SK-N-SH (cell line): ENCODE results near the gene PSMA1. TPM values are rescaled to one million over a fixed set of nuclear protein-coding genes. Genes with fewer than 3 reads are reported as not detected.

Experiments used
- CTCF ChIA-PET: fragments of 300-600, 350-600 bp; formaldehyde crosslinking; extraction: SDS; loops from one replicate; lab custom pipeline; 2021; lab: Yijun Ruan, JAX
- POLR2A ChIA-PET: fragments of 350-600 bp; sonication (Branson Sonifier 250); formaldehyde crosslinking; extraction: SDS; loops from one replicate; lab custom pipeline; 2020; ENCODE audit warnings: antibody characterized with exemption, inconsistent platforms; lab: Yijun Ruan, JAX
- DNase-seq: peaks from one replicate; pipeline ENCODE4 v3.0.0; 2012
- H2AFZ ChIP-seq: fragments of 200-600 bp; sonication (generic); 2 replicates; pipeline ENCODE4 v1.8.1; 2016; ENCODE audit warnings: antibody characterized with exemption, mild to moderate bottlenecking, low read depth
- H3F3A ChIP-seq: fragments of 200-600 bp; sonication (generic); replicated peaks from 2 replicates; pipeline ENCODE3; 2016; ENCODE audit warnings: antibody characterized with exemption, mild to moderate bottlenecking; ENCODE audit not compliant: insufficient read depth
- H3K27ac ChIP-seq, 2 experiments: fragments of 200-500 bp in 1 of 2; fragments of 200-600 bp in 1 of 2; sonication (Bioruptor generic) in 1 of 2; sonication (generic), shearing (Covaris generic) in 1 of 2; 2 replicates each; pipeline versions ENCODE4 v1.5.1 to v1.6.1; 2014 to 2016; ENCODE audit warnings: low read depth in 2 of 2, inconsistent platforms in 1 of 2, low read length in 1 of 2, mild to moderate bottlenecking in 1 of 2, mixed read lengths in 1 of 2
- H3K27me3 ChIP-seq: fragments of 200-600 bp; sonication (generic), shearing (Covaris generic); 2 replicates; pipeline ENCODE4 v1.6.1; 2016; ENCODE audit warnings: mixed run types; ENCODE audit not compliant: insufficient read depth
- H3K36me3 ChIP-seq, 2 experiments: fragments of 200-500 bp in 1 of 2; fragments of 200-600 bp in 1 of 2; sonication (Bioruptor generic) in 1 of 2; sonication (generic) in 1 of 2; replicated peaks in 1 of 2; 2 replicates each; pipeline versions ENCODE3 to v1.5.1; 2014 to 2016; ENCODE audit warnings: low read length in 1 of 2, mild to moderate bottlenecking in 1 of 2; ENCODE audit not compliant: insufficient read depth in 2 of 2, control insufficient read depth in 1 of 2
- H3K4me1 ChIP-seq, 2 experiments: fragments of 200-500 bp in 1 of 2; fragments of 200-600 bp in 1 of 2; sonication (Bioruptor generic) in 1 of 2; sonication (generic), shearing (Covaris generic) in 1 of 2; 2 replicates each; pipeline versions ENCODE4 v1.5.1 to v1.6.1; 2014 to 2016; ENCODE audit warnings: low read depth in 1 of 2, low read length in 1 of 2, mixed run types in 1 of 2; ENCODE audit not compliant: insufficient read depth in 2 of 2, control insufficient read depth in 1 of 2
- H3K4me2 ChIP-seq: fragments of 200-600 bp; sonication (generic), shearing (Covaris generic); 2 replicates; pipeline ENCODE4 v1.6.1; 2017; ENCODE audit warnings: mixed run types
- H3K4me3 ChIP-seq, 2 experiments: fragments of 200-500 bp in 1 of 2; fragments of 200-600 bp in 1 of 2; sonication (Bioruptor generic) in 1 of 2; sonication (generic), shearing (Covaris generic) in 1 of 2; 2 replicates each; pipeline versions ENCODE4 v1.5.1 to v1.8.1; 2014 to 2016; ENCODE audit warnings: low read depth in 2 of 2, inconsistent platforms in 1 of 2, low read length in 1 of 2, mild to moderate bottlenecking in 1 of 2, mixed read lengths in 1 of 2, moderate library complexity in 1 of 2
- H3K79me2 ChIP-seq: fragments of 200-600 bp; sonication (generic); 2 replicates; pipeline ENCODE4 v1.8.1; 2017; ENCODE audit warnings: mild to moderate bottlenecking; ENCODE audit not compliant: insufficient read depth
- H3K9ac ChIP-seq: fragments of 200-600 bp; sonication (generic); 2 replicates; pipeline ENCODE4 v1.6.1; 2017; ENCODE audit warnings: mixed run types
- H3K9me2 ChIP-seq: fragments of 200-600 bp; sonication (generic); 2 replicates; pipeline ENCODE4 v1.6.1; 2017; ENCODE audit warnings: mixed run types
- H3K9me3 ChIP-seq: fragments of 200-600 bp; sonication (generic); 2 replicates; pipeline ENCODE4 v1.6.1; 2017; ENCODE audit warnings: mixed run types, mild to moderate bottlenecking, moderate library complexity
- H4K20me1 ChIP-seq: fragments of 200-600 bp; sonication (generic); 2 replicates; pipeline ENCODE4 v1.6.1; 2017; ENCODE audit warnings: mild to moderate bottlenecking, mixed run types; ENCODE audit not compliant: insufficient read depth
- CHD2 ChIP-seq: fragments of 150-350 bp; IDR thresholded peaks from 2 replicates; pipeline ENCODE4 v1.6.1; 2018; ENCODE audit warnings: low read length; ENCODE audit not compliant: partially characterized antibody
- CTCF ChIP-seq: fragments of 200-600 bp; sonication (generic); IDR thresholded peaks from 2 replicates; pipeline ENCODE4 v1.6.1; 2017; ENCODE audit warnings: antibody characterized with exemption, mild to moderate bottlenecking, moderate library complexity
- EZH2phosphoT487 ChIP-seq: fragments of 200-600 bp; sonication (generic); IDR thresholded peaks from 2 replicates; pipeline ENCODE4 v1.6.1; 2017; ENCODE audit warnings: low read depth, mixed run types, mild to moderate bottlenecking, antibody characterized with exemption, moderate library complexity, borderline replicate concordance
- FOSL2 ChIP-seq: IDR thresholded peaks from 2 replicates; pipeline ENCODE4 v1.4.0; 2012; ENCODE audit warnings: low read depth, mild to moderate bottlenecking, moderate library complexity, borderline replicate concordance
- FOXM1 ChIP-seq: IDR thresholded peaks from 2 replicates; pipeline ENCODE4 v1.4.0; 2012; ENCODE audit warnings: low read depth, mild to moderate bottlenecking
- GATA2 ChIP-seq: sonication (generic); formaldehyde crosslinking; IDR thresholded peaks from 2 replicates; pipeline ENCODE4 v1.5.0; 2020; ENCODE audit warnings: mild to moderate bottlenecking, missing genetic modification reagents
- JUND ChIP-seq: IDR thresholded peaks from 2 replicates; pipeline ENCODE4 v1.4.0; 2012
- MAX ChIP-seq: IDR thresholded peaks from 2 replicates; pipeline ENCODE4 v1.4.0; 2012; ENCODE audit warnings: low read depth
- MXI1 ChIP-seq: IDR thresholded peaks from 2 replicates; pipeline ENCODE4 v1.6.1; 2012; ENCODE audit warnings: mild to moderate bottlenecking, low read depth, low read length, improper control_type of control experiment
- NRF1 ChIP-seq: IDR thresholded peaks from 2 replicates; pipeline ENCODE4 v1.6.1; 2012; ENCODE audit warnings: low read depth, mild to moderate bottlenecking, low read length
- PBX3 ChIP-seq: IDR thresholded peaks from 2 replicates; pipeline ENCODE4; 2012
- REST ChIP-seq: IDR thresholded peaks from 2 replicates; pipeline ENCODE4 v1.6.1; 2012; ENCODE audit warnings: mild to moderate bottlenecking, low read depth, low read length, moderate library complexity
- RFX5 ChIP-seq: IDR thresholded peaks from 2 replicates; pipeline ENCODE4 v1.6.1; 2012; ENCODE audit warnings: mild to moderate bottlenecking, improper control_type of control experiment, low read length
- RXRA ChIP-seq: IDR thresholded peaks from 2 replicates; pipeline ENCODE4 v1.4.0; 2012; ENCODE audit warnings: low read depth, mild to moderate bottlenecking, borderline replicate concordance
- TAF1 ChIP-seq: IDR thresholded peaks from 2 replicates; pipeline ENCODE4 v1.6.1; 2012; ENCODE audit warnings: low read depth, mild to moderate bottlenecking, low read length, moderate library complexity, borderline replicate concordance
- USF2 ChIP-seq: fragments of 150-350 bp; IDR thresholded peaks from 2 replicates; pipeline ENCODE4 v1.6.1; 2017; ENCODE audit warnings: antibody characterized with exemption, low read length, low read depth, borderline replicate concordance
- YY1 ChIP-seq: IDR thresholded peaks from 2 replicates; pipeline ENCODE4 v1.4.0; 2012; ENCODE audit warnings: low read depth, mild to moderate bottlenecking
- ZBTB33 ChIP-seq: IDR thresholded peaks from 2 replicates; pipeline ENCODE4 v1.4.0; 2012; ENCODE audit warnings: low read depth, borderline replicate concordance
- WGBS: methylation state at CpG from one replicate; pipeline ENCODE4 v1.1.6; 2017; ENCODE audit warnings: low lambda C conversion rate; 5-methylcytosine and 5-hydroxymethylcytosine counted together
- polyA plus RNA-seq, 3 experiments: library from polyadenylated mRNA; depleted of rRNA; stranded (reverse); fragments of >200 nt; gene quantifications; 2 replicates each; pipeline ENCODE4 v1.2.3, GENCODE V29; 2012

The PSMA1 gene
- polyA plus RNA-seq, 1 of the 3 experiments (the other 2 are of a cell fraction), result 166 TPM

- Histone ChIP-seq H3K9me3 (no peaks in the 10 kb centered on the region), H2AFZ (no peak overlapping the region), H3K79me2 (no peaks in the 10 kb centered on the region), H3F3A (no peaks in the 10 kb centered on the region), H4K20me1 (no peaks in the 10 kb centered on the region), H3K27ac (no peak overlapping the region)
- no peak for DNase-seq
- WGBS, result 45% methylated on average over 2 of the region's 2 CpGs
- TF ChIP-seq MAX, result no peak
- no peak for TF ChIP-seq PBX3
- TF ChIP-seq JUND, result no peak
- no peak for TF ChIP-seq EZH2phosphoT487
- TF ChIP-seq REST, result no peak
- no peak for TF ChIP-seq GATA2 (CRISPR knock-in tag)
- no peak for TF ChIP-seq CTCF
- no peak for TF ChIP-seq NRF1
- no peak for TF ChIP-seq YY1
- no peak for TF ChIP-seq RFX5
- TF ChIP-seq USF2, result no peak
- no peak for TF ChIP-seq FOXM1
- no peak for TF ChIP-seq TAF1
- no peak for TF ChIP-seq FOSL2
- no peak for TF ChIP-seq MXI1
- no peak for TF ChIP-seq RXRA
- TF ChIP-seq CHD2, result no peak
- no peak for TF ChIP-seq ZBTB33
- TF ChIP-seq, all 33 proteins: peak for 0
- H3K4me2 ChIP-seq, result no peak overlapping the region
- H3K9ac ChIP-seq, result no peak overlapping the region
- no peaks in the 10 kb centered on the region for H3K27me3 ChIP-seq
- ChIA-PET CTCF (interaction anchor here (1.0 to 2.6 kb wide), 3 partner anchors 10 to 361 kb away, joined by 3 to 14 read pairs (median 3); no protein-coding TSS in a partner anchor), POLR2A (no interaction called here)
- no peaks in the 10 kb centered on the region for H3K36me3 ChIP-seq
- H3K4me1 ChIP-seq, result no peaks in the 10 kb centered on the region; a peak in 2 of 4 replicates
- H3K4me3 ChIP-seq, result no peak overlapping the region
- H3K9me2 ChIP-seq, result no peaks in the 10 kb centered on the region
Observed at GRCh38 chr11:14547440-14547839, 27.3 kb upstream of the PSMA1 start.
